GM12873 (cell line): ENCODE results near the gene UNC5B.

Experiments used
- TF ChIP-seq, protein P1 (sequence below): IDR thresholded peaks from 2 replicates; pipeline ENCODE4 v1.5.1; 2012; ENCODE audit warnings: low read depth, mild to moderate bottlenecking, moderate library complexity, low read length, control low read depth; ENCODE audit not compliant: insufficient read depth; ENCODE audit errors: missing control alignments

UNC5B gene

DNA sequence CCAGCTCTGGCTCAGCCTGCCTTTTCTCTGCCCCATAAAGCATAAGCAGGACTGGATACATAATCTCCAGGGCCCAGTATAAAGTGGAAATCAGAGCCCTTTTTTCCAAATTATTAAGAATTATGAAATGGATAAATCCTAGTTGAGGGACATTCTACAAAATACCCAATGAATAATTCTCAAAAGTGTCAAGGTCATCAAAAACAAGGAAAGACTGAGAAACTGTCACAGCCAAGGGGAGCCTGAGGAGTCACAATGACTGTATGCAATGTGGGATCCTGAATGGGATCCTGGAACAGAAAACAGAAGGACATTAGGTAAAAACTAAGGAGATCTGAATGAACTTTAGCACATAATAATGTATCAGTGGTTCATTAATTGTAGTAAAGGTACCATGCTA is 4.8 kb upstream of the UNC5B start:
- TF ChIP-seq, protein P1, sequence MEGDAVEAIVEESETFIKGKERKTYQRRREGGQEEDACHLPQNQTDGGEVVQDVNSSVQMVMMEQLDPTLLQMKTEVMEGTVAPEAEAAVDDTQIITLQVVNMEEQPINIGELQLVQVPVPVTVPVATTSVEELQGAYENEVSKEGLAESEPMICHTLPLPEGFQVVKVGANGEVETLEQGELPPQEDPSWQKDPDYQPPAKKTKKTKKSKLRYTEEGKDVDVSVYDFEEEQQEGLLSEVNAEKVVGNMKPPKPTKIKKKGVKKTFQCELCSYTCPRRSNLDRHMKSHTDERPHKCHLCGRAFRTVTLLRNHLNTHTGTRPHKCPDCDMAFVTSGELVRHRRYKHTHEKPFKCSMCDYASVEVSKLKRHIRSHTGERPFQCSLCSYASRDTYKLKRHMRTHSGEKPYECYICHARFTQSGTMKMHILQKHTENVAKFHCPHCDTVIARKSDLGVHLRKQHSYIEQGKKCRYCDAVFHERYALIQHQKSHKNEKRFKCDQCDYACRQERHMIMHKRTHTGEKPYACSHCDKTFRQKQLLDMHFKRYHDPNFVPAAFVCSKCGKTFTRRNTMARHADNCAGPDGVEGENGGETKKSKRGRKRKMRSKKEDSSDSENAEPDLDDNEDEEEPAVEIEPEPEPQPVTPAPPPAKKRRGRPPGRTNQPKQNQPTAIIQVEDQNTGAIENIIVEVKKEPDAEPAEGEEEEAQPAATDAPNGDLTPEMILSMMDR, result no peak

DNA sequence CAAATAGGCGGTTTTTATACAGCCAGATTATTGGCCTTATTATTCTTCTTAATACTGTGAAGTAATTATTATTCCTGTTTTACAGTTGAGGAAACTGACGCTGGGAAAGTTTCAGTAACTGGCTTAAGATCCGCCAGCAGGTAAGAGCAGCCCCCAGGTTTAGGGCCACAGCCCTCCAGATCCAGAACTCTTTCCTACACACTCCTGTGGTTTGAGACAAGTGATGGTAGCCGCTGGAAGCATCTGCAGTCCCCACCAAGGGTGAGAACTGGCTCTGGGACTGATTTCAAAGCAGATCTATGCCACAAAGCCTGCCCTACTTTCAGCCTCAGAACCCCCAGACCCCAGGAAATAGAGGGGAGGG is 3.0 kb upstream of the UNC5B start:
- TF ChIP-seq, protein P1, result no peak

DNA sequence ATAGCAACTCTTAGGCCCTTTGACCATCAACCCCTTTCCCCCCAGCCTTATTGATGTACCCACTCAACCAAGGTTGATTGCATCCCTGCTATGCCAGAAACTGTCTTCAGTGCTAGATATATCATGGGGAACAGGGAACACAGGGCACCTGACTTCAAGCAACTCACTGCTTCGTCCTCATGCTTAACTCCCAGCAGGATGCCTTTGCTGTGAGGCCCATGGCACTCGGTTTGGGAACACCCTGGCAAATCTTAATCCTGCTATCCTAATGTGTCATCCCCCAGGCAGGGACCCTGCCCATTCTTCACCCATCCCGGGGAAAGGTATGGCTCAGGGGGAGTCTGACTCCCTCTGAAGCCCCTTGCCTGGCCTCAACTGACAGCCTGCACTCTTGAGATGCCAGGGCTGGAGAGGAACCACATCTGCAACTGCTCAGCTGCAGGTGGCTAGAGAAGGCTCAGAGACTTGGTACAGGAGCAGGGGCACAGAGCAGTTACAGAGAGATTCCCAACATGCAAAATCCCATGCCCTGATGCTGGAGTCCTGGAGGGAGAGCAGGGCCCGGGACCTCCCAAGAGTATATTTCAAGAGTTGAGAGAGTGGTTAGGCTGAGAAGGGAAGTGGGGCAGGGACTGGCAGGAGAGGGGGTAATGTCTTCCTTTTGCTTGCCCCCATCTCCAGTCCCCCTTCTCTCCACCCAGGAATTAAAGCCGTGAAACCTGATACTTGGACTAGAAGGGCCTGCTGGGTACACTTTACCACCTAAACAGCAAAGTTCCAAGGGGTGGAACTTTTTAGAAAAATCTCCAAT is 2.4 kb upstream of the UNC5B start:
- TF ChIP-seq, protein P1, result no peak

DNA sequence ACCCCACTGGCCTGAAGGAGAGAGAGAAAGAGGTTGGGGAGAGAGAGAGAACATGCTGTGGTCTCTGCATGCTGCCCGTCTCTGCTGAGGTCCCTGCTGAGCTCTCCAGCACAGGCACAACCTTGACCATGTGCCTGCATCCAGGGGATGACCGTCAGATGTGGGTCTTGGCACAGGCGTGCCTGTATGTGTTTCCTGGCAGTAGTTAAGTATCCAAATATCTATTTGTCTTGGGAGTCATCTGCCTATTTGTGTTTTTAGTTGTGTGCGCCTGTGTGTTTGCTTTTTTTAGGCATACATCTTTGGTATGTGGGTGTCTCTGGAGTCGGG is 1.9 kb upstream of the UNC5B start:
- TF ChIP-seq, protein P1, result no peak

DNA sequence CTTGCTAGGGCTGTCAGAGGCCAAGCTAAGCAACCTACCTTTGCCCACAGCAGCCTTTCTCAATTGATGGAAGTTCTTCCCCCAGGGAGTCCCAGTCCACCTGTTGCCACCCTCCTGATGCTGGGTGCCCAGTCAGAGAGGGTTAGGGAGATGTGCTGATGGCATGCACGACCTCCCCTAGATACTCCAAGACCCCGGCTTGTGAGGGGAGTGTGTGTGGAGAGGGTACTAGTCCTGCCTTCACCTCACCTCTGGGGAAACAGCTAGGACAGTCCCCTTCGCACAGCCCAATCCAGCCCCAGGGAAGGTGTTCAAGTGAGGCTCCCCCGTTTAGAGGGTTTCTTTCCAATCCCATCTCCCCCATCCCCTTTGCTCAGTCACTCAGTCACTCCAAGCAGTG is 1.3 kb upstream of the UNC5B start:
- TF ChIP-seq, protein P1, result no peak

DNA sequence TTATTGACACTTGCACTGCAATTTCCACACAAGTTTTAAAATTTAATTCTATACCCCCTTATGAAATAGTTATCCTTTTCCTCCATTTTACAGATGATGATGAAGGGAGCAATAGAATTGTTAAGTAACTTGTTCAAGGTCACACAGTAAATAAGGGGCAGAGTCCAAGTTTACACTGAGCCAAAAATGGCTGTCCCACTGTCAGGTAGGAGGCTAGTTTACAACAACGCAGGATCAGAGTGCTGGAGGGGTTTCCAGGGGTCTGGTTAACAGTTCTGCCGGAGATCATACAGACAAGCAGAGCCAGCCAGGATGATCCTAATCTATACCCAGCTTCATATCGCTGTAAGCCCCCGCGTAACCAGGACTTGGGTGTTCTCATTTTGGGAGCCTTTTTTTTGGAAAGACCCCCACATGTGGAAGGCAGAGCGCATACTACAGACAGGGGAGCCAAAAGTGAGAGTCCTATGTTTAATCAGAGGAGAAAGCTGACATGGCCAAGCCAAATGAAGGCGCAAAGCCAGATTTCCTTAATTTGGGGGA is 524 bp upstream of the UNC5B start:
- TF ChIP-seq, protein P1, result no peak

DNA sequence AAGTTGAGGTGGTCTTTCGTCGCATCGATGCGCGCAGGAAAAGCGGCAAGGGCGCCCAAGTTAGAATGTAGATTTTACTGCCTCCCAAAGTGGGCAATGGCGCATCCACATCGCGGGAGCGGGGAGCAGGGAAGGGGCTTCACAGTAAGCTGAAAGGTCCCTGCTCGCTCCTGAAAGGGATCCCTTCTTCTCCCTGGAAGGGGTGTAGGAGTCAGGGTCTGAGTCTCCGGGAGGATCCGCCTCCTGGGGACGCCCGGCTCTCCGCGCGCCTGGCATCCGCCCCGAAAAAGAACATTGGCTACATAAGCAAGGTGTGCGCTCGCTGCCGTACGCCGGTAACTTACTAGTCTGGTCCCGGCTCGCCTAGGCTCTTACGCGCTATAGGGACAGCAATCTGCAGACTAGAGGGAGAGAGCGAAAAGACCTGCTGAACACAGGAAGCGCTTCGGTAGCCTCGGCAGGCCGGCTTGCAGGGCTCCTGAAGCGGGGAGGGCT is 804 bp downstream of the UNC5B start:
- TF ChIP-seq, protein P1, result no peak
